Measurements from ENCODE around the gene NCF2. TPM values are rescaled to one million over a fixed set of nuclear protein-coding genes. Genes with fewer than 3 reads are reported as not detected.
A peak's percentile ranks its signal among the peaks of the same experiment; 100 is the strongest.
"Not testable (repeated sequence)": the region's sequence is repeated elsewhere in the genome, so short reads cannot be mapped to it uniquely, and the experiment has no call there.

The NCF2 gene
- total RNA-seq, 1 donor from 2014 or later, result 2.7 TPM

- no peak overlapping the region for H3K4me3 Mint-ChIP-seq (ENCODE audit: unreplicated experiment)
- H3K27me3 Mint-ChIP-seq (ENCODE audit: low read depth), result no peaks in the 10 kb centered on the region
- TF ChIP-seq CTCF (IDR thresholded peaks at IDR 0.05), result no peak
- no peak for DNase-seq (ENCODE audit: low spot score)
- no peak overlapping the region for H3K27ac Mint-ChIP-seq (ENCODE audit: unreplicated experiment)
- peaks cover 14% of the 10 kb centered on the region for H3K36me3 Mint-ChIP-seq (ENCODE audit: low read depth)
- H3K9me3 Mint-ChIP-seq (ENCODE audit: low read depth), result no peaks in the 10 kb centered on the region
- H3K4me1 Mint-ChIP-seq (ENCODE audit: low read depth), result peaks cover 38% of the 10 kb centered on the region
These were observed 31.8 kb upstream of the NCF2 start for GRCh38 chr1:183622013-183622412.

- Mint-ChIP-seq H3K9me3 (ENCODE audit: low read depth) (no peaks in the 10 kb centered on the region), H3K27me3 (ENCODE audit: low read depth) (no peaks in the 10 kb centered on the region), H3K4me1 (ENCODE audit: low read depth) (peaks cover 27% of the 10 kb centered on the region), H3K27ac (ENCODE audit: unreplicated experiment) (peak overlapping the region; percentile 45), H3K36me3 (ENCODE audit: low read depth) (peaks cover 11% of the 10 kb centered on the region), H3K4me3 (ENCODE audit: unreplicated experiment) (no peak overlapping the region)
- DNase-seq (ENCODE audit: low spot score), result no peak
- TF ChIP-seq CTCF (IDR thresholded peaks at IDR 0.05), result no peak
These were observed 30.1 kb upstream of the NCF2 start for GRCh38 chr1:183620311-183620710.

- Mint-ChIP-seq H3K4me1 (ENCODE audit: low read depth) (peaks cover 27% of the 10 kb centered on the region), H3K4me3 (ENCODE audit: unreplicated experiment) (no peak overlapping the region), H3K27me3 (ENCODE audit: low read depth) (no peaks in the 10 kb centered on the region), H3K36me3 (ENCODE audit: low read depth) (peaks cover 8% of the 10 kb centered on the region), H3K27ac (ENCODE audit: unreplicated experiment) (no peak overlapping the region), H3K9me3 (ENCODE audit: low read depth) (no peaks in the 10 kb centered on the region)
- no peak for TF ChIP-seq CTCF (IDR thresholded peaks at IDR 0.05)
- no peak for DNase-seq (ENCODE audit: low spot score)
These were observed 29.5 kb upstream of the NCF2 start for GRCh38 chr1:183619781-183620180.

- H3K9me3 Mint-ChIP-seq (ENCODE audit: low read depth); DNase-seq (ENCODE audit: low spot score); H3K4me3 Mint-ChIP-seq (ENCODE audit: unreplicated experiment); H3K27ac Mint-ChIP-seq (ENCODE audit: unreplicated experiment); H3K36me3 Mint-ChIP-seq (ENCODE audit: low read depth); H3K27me3 Mint-ChIP-seq (ENCODE audit: low read depth): not testable (repeated sequence)
- H3K4me1 Mint-ChIP-seq (ENCODE audit: low read depth), result peaks cover 22% of the 10 kb centered on the region
These were observed 27.9 kb upstream of the NCF2 start for GRCh38 chr1:183618202-183618601.

GRCh38 chr1:183612975-183613374 is 22.7 kb upstream of the NCF2 start:
- H3K4me3 Mint-ChIP-seq (ENCODE audit: unreplicated experiment); H3K27ac Mint-ChIP-seq (ENCODE audit: unreplicated experiment); H3K9me3 Mint-ChIP-seq (ENCODE audit: low read depth); DNase-seq (ENCODE audit: low spot score); H3K36me3 Mint-ChIP-seq (ENCODE audit: low read depth); H3K27me3 Mint-ChIP-seq (ENCODE audit: low read depth): not testable (repeated sequence)
- peaks cover 30% of the 10 kb centered on the region for H3K4me1 Mint-ChIP-seq (ENCODE audit: low read depth)

- Mint-ChIP-seq H3K27me3 (ENCODE audit: low read depth) (no peaks in the 10 kb centered on the region), H3K36me3 (ENCODE audit: low read depth) (no peaks in the 10 kb centered on the region), H3K9me3 (ENCODE audit: low read depth) (no peaks in the 10 kb centered on the region), H3K4me1 (ENCODE audit: low read depth) (peaks cover 33% of the 10 kb centered on the region), H3K27ac (ENCODE audit: unreplicated experiment) (no peak overlapping the region), H3K4me3 (ENCODE audit: unreplicated experiment) (no peak overlapping the region)
- DNase-seq (ENCODE audit: low spot score), result no peak
- TF ChIP-seq CTCF (IDR thresholded peaks at IDR 0.05), result no peak
These were observed 22.1 kb upstream of the NCF2 start for GRCh38 chr1:183612407-183612806.
